Breast epithelium (tissue), 3 donors: ENCODE data around the gene FPR2.

Experiments
- CTCF ChIP-seq, 3 donors: fragments of 450-650 bp; IDR thresholded peaks; one replicate each; pipeline ENCODE4 v1.5.1; 2016 to 2017; ENCODE audit warnings: antibody characterized with exemption in 3 of 3, mild to moderate bottlenecking in 3 of 3, moderate library complexity in 3 of 3
- POLR2A ChIP-seq: fragments of 450-650 bp; IDR thresholded peaks from one replicate; pipeline ENCODE4 v1.6.1; 2016; ENCODE audit warnings: antibody characterized with exemption, mild to moderate bottlenecking, moderate library complexity

GRCh38 chr19:51811344-51811743 is 50.4 kb downstream of the FPR2 start:
- TF ChIP-seq CTCF (IDR thresholded peaks at IDR 0.05) (no peak), POLR2A (no peak)
